ENCODE data around the gene DHRS1. TPM values are rescaled to one million over a fixed set of nuclear protein-coding genes. Genes with fewer than 3 reads are reported as not detected.

DHRS1 gene
- total RNA-seq, 4 donors from 2014 or later = 13.9 to 22.4 (median 19.2) TPM

DNA sequence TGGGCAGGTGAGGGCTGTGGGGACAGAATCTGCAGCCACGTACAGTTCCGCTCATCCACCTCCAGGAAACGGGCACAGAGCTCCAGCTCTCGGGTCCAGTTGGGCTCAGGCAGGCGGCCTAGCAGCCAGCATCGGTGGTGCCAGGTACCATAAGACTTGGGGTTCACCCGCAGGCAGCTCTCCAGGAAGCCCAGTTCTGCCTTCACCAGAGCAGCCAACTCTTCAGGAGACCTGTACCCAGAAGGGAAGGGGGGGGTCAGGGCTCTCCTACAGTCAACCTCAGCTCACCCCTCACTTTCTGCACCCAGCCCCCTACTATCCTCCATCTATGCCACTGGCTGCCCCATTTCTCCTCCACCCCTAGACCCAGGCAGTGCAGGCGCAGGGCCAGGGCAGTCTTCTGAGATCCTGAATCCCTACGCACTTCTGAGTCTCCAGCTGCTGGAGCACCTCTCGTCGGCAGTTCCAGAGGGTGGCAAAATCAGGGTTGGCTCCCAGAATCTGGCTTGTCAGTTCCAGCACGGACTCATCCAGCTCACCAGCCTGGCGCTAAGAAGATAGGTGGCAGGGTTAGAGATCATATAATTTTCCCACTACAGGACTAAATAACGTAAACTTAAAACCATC, 29.6 kb downstream of the DHRS1 start:
- no peak for DNase-seq (ENCODE audit: extremely low spot score)
- H3K9me3 ChIP-seq = no peaks in the 10 kb centered on the region
- TF ChIP-seq POLR2AphosphoS5 (IDR thresholded peaks at IDR 0.05) (no peak), EP300 (IDR thresholded peaks at IDR 0.05) (no peak), CTCF (IDR thresholded peaks at IDR 0.05) (no peak), POLR2A (IDR thresholded peaks at IDR 0.05; ENCODE audit: low read depth) (no peak)
- no peaks in the 10 kb centered on the region for H3K27me3 ChIP-seq
- H3K4me3 ChIP-seq = no peak overlapping the region
- no peak overlapping the region for H3K27ac ChIP-seq (replicated peaks in 1 of 4)
- 98% methylated on average over 7 of the region's 14 CpGs for WGBS
- intact Hi-C loops (cut with DNase I) = no loop called here
- H3K4me1 ChIP-seq = peaks cover 10 to 13% (median 12%) of the 10 kb centered on the region in 4 donors
- H3K36me3 ChIP-seq = peaks cover 20 to 52% (median 41%) of the 10 kb centered on the region in 4 donors

- no peak for TF ChIP-seq POLR2AphosphoS5 (IDR thresholded peaks at IDR 0.05)
- no peak for TF ChIP-seq POLR2A (IDR thresholded peaks at IDR 0.05; ENCODE audit: low read depth)
- TF ChIP-seq EP300 (IDR thresholded peaks at IDR 0.05) = no peak
- TF ChIP-seq CTCF (IDR thresholded peaks at IDR 0.05) = no peak
- Histone ChIP-seq H3K9me3 (no peaks in the 10 kb centered on the region), H3K4me3 (no peak overlapping the region), H3K27ac (replicated peaks in 1 of 4) (no peak overlapping the region), H3K4me1 (peaks cover 10 to 13% (median 12%) of the 10 kb centered on the region in 4 donors), H3K36me3 (peaks cover 20 to 57% (median 44%) of the 10 kb centered on the region in 4 donors), H3K27me3 (no peaks in the 10 kb centered on the region)
- WGBS = 95% methylated on average over 8 of the region's 8 CpGs
- intact Hi-C loops (cut with DNase I) = no loop called here
- DNase-seq (ENCODE audit: extremely low spot score) = no peak
Measured at GRCh38 chr14:24269368-24269767, 30.2 kb downstream of the DHRS1 start.

GRCh38 chr14:24268225-24268624, 31.4 kb downstream of the DHRS1 start:
- no peak overlapping the region for H3K27ac ChIP-seq (replicated peaks in 1 of 4)
- H3K36me3 ChIP-seq = peaks cover 20 to 61% (median 47%) of the 10 kb centered on the region in 4 donors
- H3K4me3 ChIP-seq = no peak overlapping the region
- H3K9me3 ChIP-seq = no peaks in the 10 kb centered on the region
- no peak for DNase-seq (ENCODE audit: extremely low spot score)
- peaks cover 6 to 13% (median 12%) of the 10 kb centered on the region in 4 donors for H3K4me1 ChIP-seq
- no peak for TF ChIP-seq CTCF (IDR thresholded peaks at IDR 0.05)
- no peak for TF ChIP-seq POLR2AphosphoS5 (IDR thresholded peaks at IDR 0.05)
- TF ChIP-seq EP300 (IDR thresholded peaks at IDR 0.05) = no peak
- TF ChIP-seq POLR2A (IDR thresholded peaks at IDR 0.05; ENCODE audit: low read depth) = no peak
- intact Hi-C loops (cut with DNase I) = no loop called here
- H3K27me3 ChIP-seq = no peaks in the 10 kb centered on the region
- WGBS = 84% methylated on average over 7 of the region's 9 CpGs

GRCh38 chr14:24267516-24267915, 32.1 kb downstream of the DHRS1 start:
- no peak for DNase-seq (ENCODE audit: extremely low spot score)
- Histone ChIP-seq H3K4me3 (no peak overlapping the region), H3K4me1 (peaks cover 6 to 13% (median 12%) of the 10 kb centered on the region in 4 donors), H3K27me3 (no peaks in the 10 kb centered on the region), H3K9me3 (no peaks in the 10 kb centered on the region), H3K36me3 (peaks cover 20 to 61% (median 47%) of the 10 kb centered on the region in 4 donors), H3K27ac (replicated peaks in 1 of 4) (no peak overlapping the region)
- intact Hi-C loops (cut with DNase I) = no loop called here
- 94% methylated on average over 9 of the region's 9 CpGs for WGBS
- TF ChIP-seq POLR2AphosphoS5 (IDR thresholded peaks at IDR 0.05) (no peak), EP300 (IDR thresholded peaks at IDR 0.05) (no peak), POLR2A (IDR thresholded peaks at IDR 0.05; ENCODE audit: low read depth) (no peak), CTCF (IDR thresholded peaks at IDR 0.05) (no peak)
